ENCODE results near the gene NKAIN1.

The NKAIN1 gene

GRCh38 chr1:31221072-31221471 lies 18.6 kb downstream of the NKAIN1 start:
- H3K4me3 ChIP-seq (ENCODE audit: insufficient read depth, low read depth, low read length): no peak overlapping the region
- no peaks in the 10 kb centered on the region for H3K9me3 ChIP-seq (ENCODE audit: control insufficient read depth, low read length)
- H3K4me1 ChIP-seq (ENCODE audit: control insufficient read depth, insufficient read depth, low read length): peaks cover 9% of the 10 kb centered on the region
- H3K36me3 ChIP-seq (ENCODE audit: control insufficient read depth, insufficient read depth, low read length): no peaks in the 10 kb centered on the region
- H3K27me3 ChIP-seq (ENCODE audit: control insufficient read depth, insufficient read depth, low read length, poor library complexity, severe bottlenecking): no peaks in the 10 kb centered on the region
- H3K27ac ChIP-seq (ENCODE audit: insufficient read depth, low read depth, low read length, poor library complexity, severe bottlenecking): no peak overlapping the region
- 92 to 94% methylated on average over 6 of the region's 6 CpGs for WGBS, 2 experiments

DNA sequence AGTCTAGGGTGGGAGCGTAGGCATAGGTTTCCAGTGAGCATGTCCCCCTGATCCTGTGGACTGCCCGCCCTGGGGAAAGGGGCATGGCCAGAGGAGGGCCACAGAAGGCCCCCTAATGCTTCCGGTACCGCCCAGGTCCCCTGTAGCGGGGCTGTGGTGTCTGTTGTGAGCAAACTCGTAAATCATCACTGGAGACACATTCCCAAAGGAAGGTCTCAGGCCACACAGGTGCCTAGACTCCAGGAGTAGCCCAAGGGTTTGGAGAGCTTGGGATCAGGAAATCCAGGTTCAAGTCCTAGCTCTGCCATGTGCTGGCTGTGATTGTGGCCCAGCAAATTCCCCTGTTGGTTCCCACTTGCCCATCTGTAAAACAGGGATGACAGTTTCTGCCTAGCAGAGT lies 20.2 kb downstream of the NKAIN1 start:
- 90 to 92% methylated on average over 6 of the region's 6 CpGs for WGBS, 2 experiments
- Histone ChIP-seq H3K27ac (ENCODE audit: insufficient read depth, low read depth, low read length, poor library complexity, severe bottlenecking) (no peak overlapping the region), H3K27me3 (ENCODE audit: control insufficient read depth, insufficient read depth, low read length, poor library complexity, severe bottlenecking) (no peaks in the 10 kb centered on the region), H3K4me1 (ENCODE audit: control insufficient read depth, insufficient read depth, low read length) (peaks cover 25% of the 10 kb centered on the region), H3K9me3 (ENCODE audit: control insufficient read depth, low read length) (no peaks in the 10 kb centered on the region), H3K4me3 (ENCODE audit: insufficient read depth, low read depth, low read length) (no peak overlapping the region), H3K36me3 (ENCODE audit: control insufficient read depth, insufficient read depth, low read length) (no peaks in the 10 kb centered on the region)

GRCh38 chr1:31218705-31219104 lies 21.0 kb downstream of the NKAIN1 start:
- Histone ChIP-seq H3K36me3 (ENCODE audit: control insufficient read depth, insufficient read depth, low read length) (no peaks in the 10 kb centered on the region), H3K27ac (ENCODE audit: insufficient read depth, low read depth, low read length, poor library complexity, severe bottlenecking) (no peak overlapping the region), H3K9me3 (ENCODE audit: control insufficient read depth, low read length) (no peaks in the 10 kb centered on the region), H3K4me1 (ENCODE audit: control insufficient read depth, insufficient read depth, low read length) (peaks cover 18% of the 10 kb centered on the region), H3K27me3 (ENCODE audit: control insufficient read depth, insufficient read depth, low read length, poor library complexity, severe bottlenecking) (no peaks in the 10 kb centered on the region), H3K4me3 (ENCODE audit: insufficient read depth, low read depth, low read length) (no peak overlapping the region)
- WGBS, 2 experiments: 86 to 88% methylated on average over 8 of the region's 8 CpGs

DNA sequence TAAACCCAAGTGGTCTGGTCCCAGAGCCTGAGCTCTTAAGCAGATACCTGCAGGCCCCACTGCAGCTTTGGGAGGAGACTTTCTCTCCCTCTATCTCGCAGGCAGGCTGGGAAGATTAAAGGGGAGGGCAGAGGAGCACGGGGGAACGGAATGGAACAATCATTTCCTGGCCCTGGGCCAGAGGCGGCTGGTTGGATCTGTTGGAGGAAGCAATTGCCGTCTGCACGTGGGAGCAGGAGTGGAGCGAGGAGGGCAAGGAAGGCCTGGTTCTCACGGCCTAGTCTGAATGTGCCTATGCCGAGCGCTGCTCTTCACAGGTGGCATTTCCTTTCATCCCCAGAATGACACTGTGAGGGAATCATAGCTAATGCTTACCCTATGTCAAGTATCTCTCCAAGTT lies 23.7 kb downstream of the NKAIN1 start:
- 46 to 48% methylated on average over 10 of the region's 10 CpGs for WGBS, 2 experiments
- Histone ChIP-seq H3K36me3 (ENCODE audit: control insufficient read depth, insufficient read depth, low read length) (no peaks in the 10 kb centered on the region), H3K27ac (ENCODE audit: insufficient read depth, low read depth, low read length, poor library complexity, severe bottlenecking) (no peak overlapping the region), H3K27me3 (ENCODE audit: control insufficient read depth, insufficient read depth, low read length, poor library complexity, severe bottlenecking) (no peaks in the 10 kb centered on the region), H3K4me1 (ENCODE audit: control insufficient read depth, insufficient read depth, low read length) (peaks cover 16% of the 10 kb centered on the region), H3K4me3 (ENCODE audit: insufficient read depth, low read depth, low read length) (no peak overlapping the region), H3K9me3 (ENCODE audit: control insufficient read depth, low read length) (no peaks in the 10 kb centered on the region)

GRCh38 chr1:31215065-31215570 lies 24.6 kb downstream of the NKAIN1 start:
- WGBS, 2 experiments: 78 to 79% methylated on average over 11 of the region's 11 CpGs
- H3K4me1 ChIP-seq (ENCODE audit: control insufficient read depth, insufficient read depth, low read length): peaks cover 16% of the 10 kb centered on the region
- no peak overlapping the region for H3K4me3 ChIP-seq (ENCODE audit: insufficient read depth, low read depth, low read length)
- no peaks in the 10 kb centered on the region for H3K27me3 ChIP-seq (ENCODE audit: control insufficient read depth, insufficient read depth, low read length, poor library complexity, severe bottlenecking)
- H3K27ac ChIP-seq (ENCODE audit: insufficient read depth, low read depth, low read length, poor library complexity, severe bottlenecking): no peak overlapping the region
- H3K9me3 ChIP-seq (ENCODE audit: control insufficient read depth, low read length): no peaks in the 10 kb centered on the region
- H3K36me3 ChIP-seq (ENCODE audit: control insufficient read depth, insufficient read depth, low read length): no peaks in the 10 kb centered on the region

- WGBS, 2 experiments: 59 to 64% methylated on average over 12 of the region's 12 CpGs
- no peaks in the 10 kb centered on the region for H3K27me3 ChIP-seq (ENCODE audit: control insufficient read depth, insufficient read depth, low read length, poor library complexity, severe bottlenecking)
- no peak overlapping the region for H3K27ac ChIP-seq (ENCODE audit: insufficient read depth, low read depth, low read length, poor library complexity, severe bottlenecking)
- H3K36me3 ChIP-seq (ENCODE audit: control insufficient read depth, insufficient read depth, low read length): no peaks in the 10 kb centered on the region
- H3K9me3 ChIP-seq (ENCODE audit: control insufficient read depth, low read length): no peaks in the 10 kb centered on the region
- no peak overlapping the region for H3K4me3 ChIP-seq (ENCODE audit: insufficient read depth, low read depth, low read length)
- H3K4me1 ChIP-seq (ENCODE audit: control insufficient read depth, insufficient read depth, low read length): peaks cover 16% of the 10 kb centered on the region
These were observed 25.2 kb downstream of the NKAIN1 start for GRCh38 chr1:31214316-31215064.

DNA sequence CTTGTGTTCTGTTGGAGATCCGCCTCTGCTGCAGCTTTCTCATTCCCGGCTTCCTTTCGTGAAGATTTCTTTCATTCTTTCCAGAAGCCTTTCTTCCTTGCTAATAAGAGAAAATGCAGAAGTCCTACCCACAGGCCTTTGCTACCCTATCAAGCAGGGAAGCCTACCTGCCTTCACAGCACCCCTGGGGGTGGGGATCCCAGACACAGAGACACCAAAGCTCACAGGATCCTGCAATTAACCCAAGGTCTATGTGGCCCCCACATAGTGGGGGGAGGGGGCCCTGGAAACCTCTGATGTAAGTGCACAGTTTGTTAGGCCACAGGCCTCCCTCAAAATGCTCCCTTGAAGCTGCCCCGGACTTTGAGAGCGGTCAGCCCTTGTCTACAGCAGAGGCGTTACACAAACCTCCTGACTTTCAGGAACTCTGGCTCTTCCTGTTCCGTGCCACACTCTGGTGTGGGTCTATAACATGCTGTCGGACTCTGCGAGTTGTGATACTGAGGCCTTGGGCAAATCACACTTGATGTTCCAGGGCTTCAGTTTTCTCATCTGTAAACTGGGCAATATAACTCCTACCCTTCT lies 31.2 kb downstream of the NKAIN1 start:
- no peaks in the 10 kb centered on the region for H3K9me3 ChIP-seq (ENCODE audit: control insufficient read depth, low read length)
- H3K4me1 ChIP-seq (ENCODE audit: control insufficient read depth, insufficient read depth, low read length): no peaks in the 10 kb centered on the region
- H3K27ac ChIP-seq (ENCODE audit: insufficient read depth, low read depth, low read length, poor library complexity, severe bottlenecking): no peak overlapping the region
- no peak overlapping the region for H3K4me3 ChIP-seq (ENCODE audit: insufficient read depth, low read depth, low read length)
- 90 to 92% methylated on average over 9 of the region's 9 CpGs for WGBS, 2 experiments
- H3K36me3 ChIP-seq (ENCODE audit: control insufficient read depth, insufficient read depth, low read length): no peaks in the 10 kb centered on the region
- no peaks in the 10 kb centered on the region for H3K27me3 ChIP-seq (ENCODE audit: control insufficient read depth, insufficient read depth, low read length, poor library complexity, severe bottlenecking)

- Histone ChIP-seq H3K9me3 (ENCODE audit: control insufficient read depth, low read length) (no peaks in the 10 kb centered on the region), H3K27ac (ENCODE audit: insufficient read depth, low read depth, low read length, poor library complexity, severe bottlenecking) (no peak overlapping the region), H3K4me3 (ENCODE audit: insufficient read depth, low read depth, low read length) (no peak overlapping the region), H3K27me3 (ENCODE audit: control insufficient read depth, insufficient read depth, low read length, poor library complexity, severe bottlenecking) (no peaks in the 10 kb centered on the region), H3K4me1 (ENCODE audit: control insufficient read depth, insufficient read depth, low read length) (no peaks in the 10 kb centered on the region), H3K36me3 (ENCODE audit: control insufficient read depth, insufficient read depth, low read length) (no peaks in the 10 kb centered on the region)
- 91 to 93% methylated on average over 5 of the region's 5 CpGs for WGBS, 2 experiments
These were observed 32.1 kb downstream of the NKAIN1 start for GRCh38 chr1:31207569-31207968.

DNA sequence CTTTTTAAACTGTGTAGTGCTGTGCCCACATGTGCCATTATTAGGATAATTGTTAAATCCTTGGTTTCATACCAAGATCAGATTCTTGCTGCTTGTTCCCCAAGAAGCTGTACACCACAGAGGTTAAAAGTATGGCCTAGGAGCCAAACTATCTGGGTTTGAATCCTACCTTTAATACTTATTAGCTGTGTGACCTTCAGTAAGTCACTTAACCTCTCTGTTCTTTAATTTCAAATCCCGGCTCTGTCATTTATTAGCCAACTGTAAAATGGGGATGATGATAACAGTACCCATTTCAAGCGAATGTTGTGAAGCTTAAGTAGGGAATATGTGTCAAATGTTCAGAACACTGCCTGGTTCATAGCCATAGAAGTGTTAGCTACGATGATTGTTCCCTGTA lies 32.6 kb downstream of the NKAIN1 start:
- H3K4me3 ChIP-seq (ENCODE audit: insufficient read depth, low read depth, low read length): no peak overlapping the region
- no peaks in the 10 kb centered on the region for H3K27me3 ChIP-seq (ENCODE audit: control insufficient read depth, insufficient read depth, low read length, poor library complexity, severe bottlenecking)
- H3K27ac ChIP-seq (ENCODE audit: insufficient read depth, low read depth, low read length, poor library complexity, severe bottlenecking): no peak overlapping the region
- no peaks in the 10 kb centered on the region for H3K9me3 ChIP-seq (ENCODE audit: control insufficient read depth, low read length)
- H3K36me3 ChIP-seq (ENCODE audit: control insufficient read depth, insufficient read depth, low read length): no peaks in the 10 kb centered on the region
- 93 to 95% methylated on average over 3 of the region's 3 CpGs for WGBS, 2 experiments
- peaks cover 1% of the 10 kb centered on the region for H3K4me1 ChIP-seq (ENCODE audit: control insufficient read depth, insufficient read depth, low read length)

GRCh38 chr1:31203215-31203614 lies 36.5 kb downstream of the NKAIN1 start:
- Histone ChIP-seq H3K9me3 (ENCODE audit: control insufficient read depth, low read length) (no peaks in the 10 kb centered on the region), H3K27me3 (ENCODE audit: control insufficient read depth, insufficient read depth, low read length, poor library complexity, severe bottlenecking) (no peaks in the 10 kb centered on the region), H3K4me3 (ENCODE audit: insufficient read depth, low read depth, low read length) (no peak overlapping the region), H3K36me3 (ENCODE audit: control insufficient read depth, insufficient read depth, low read length) (no peaks in the 10 kb centered on the region), H3K27ac (ENCODE audit: insufficient read depth, low read depth, low read length, poor library complexity, severe bottlenecking) (no peak overlapping the region), H3K4me1 (ENCODE audit: control insufficient read depth, insufficient read depth, low read length) (peaks cover 17% of the 10 kb centered on the region)
- WGBS, 2 experiments: 71 to 82% methylated on average over 4 to 8 of the region's 10 CpGs
